ENCODE measurements around the gene RIMOC1. TPM values are rescaled to one million over a fixed set of nuclear protein-coding genes. Genes with fewer than 3 reads are reported as not detected.

Gene RIMOC1
- total RNA-seq, 1 experiment from 2014 or later: 30.5 TPM

- peaks cover 3% of the 10 kb centered on the region; the same call in 1 of the 2 replicates for H3K27me3 Mint-ChIP-seq (ENCODE audit: low read depth)
- no peak overlapping the region for H3K27ac Mint-ChIP-seq
- TF ChIP-seq ATF1 (CRISPR knock-in tag; IDR thresholded peaks at IDR 0.05) (no peak), ERG (CRISPR knock-in tag; IDR thresholded peaks at IDR 0.05) (no peak), ZNF121 (CRISPR knock-in tag; IDR thresholded peaks at IDR 0.05) (no peak), FOXJ3 (CRISPR knock-in tag; IDR thresholded peaks at IDR 0.05; ENCODE audit: borderline replicate concordance) (no peak), IRF2 (CRISPR knock-in tag; IDR thresholded peaks at IDR 0.05; ENCODE audit: borderline replicate concordance, low read depth) (no peak), JAZF1 (CRISPR knock-in tag; IDR thresholded peaks at IDR 0.05) (no peak), PRRX2 (CRISPR knock-in tag; IDR thresholded peaks at IDR 0.05) (no peak), AFF4 (CRISPR knock-in tag; IDR thresholded peaks at IDR 0.05; ENCODE audit: borderline replicate concordance) (no peak), ZBTB21 (CRISPR knock-in tag; IDR thresholded peaks at IDR 0.05; ENCODE audit: borderline replicate concordance) (no peak), ZNF671 (CRISPR knock-in tag; IDR thresholded peaks at IDR 0.05) (no peak)
- POLR2A ChIA-PET: no interaction called here
- CTCF ChIA-PET: no interaction called here
- H3K9me3 Mint-ChIP-seq: peaks cover 18% of the 10 kb centered on the region
- no peaks in the 10 kb centered on the region for H3K4me1 Mint-ChIP-seq
- ATAC-seq (no peak), DNase-seq (ENCODE audit: low spot score) (no peak)
- no peak overlapping the region for H3K4me3 Mint-ChIP-seq
- no peaks in the 10 kb centered on the region for H3K36me3 Mint-ChIP-seq
These were observed 26.7 kb upstream of the RIMOC1 start for GRCh38 chr5:41877408-41877807.

GRCh38 chr5:41878173-41878572 lies 26.0 kb upstream of the RIMOC1 start:
- Mint-ChIP-seq H3K4me1 (no peaks in the 10 kb centered on the region), H3K27me3 (ENCODE audit: low read depth) (peaks cover 3% of the 10 kb centered on the region; the same call in 1 of the 2 replicates), H3K9me3 (peaks cover 18% of the 10 kb centered on the region), H3K4me3 (no peak overlapping the region), H3K36me3 (no peaks in the 10 kb centered on the region), H3K27ac (no peak overlapping the region)
- CTCF ChIA-PET: no interaction called here
- POLR2A ChIA-PET: no interaction called here
- no peak for TF ChIP-seq ZNF423 (CRISPR knock-in tag; IDR thresholded peaks at IDR 0.05)
- no peak for TF ChIP-seq ZNF317 (CRISPR knock-in tag; IDR thresholded peaks at IDR 0.05; ENCODE audit: borderline replicate concordance, low read depth)
- TF ChIP-seq FOXP4 (CRISPR knock-in tag; IDR thresholded peaks at IDR 0.05): no peak
- TF ChIP-seq MLX (CRISPR knock-in tag; IDR thresholded peaks at IDR 0.05): no peak
- no peak for TF ChIP-seq STAT6 (CRISPR knock-in tag; conservative IDR thresholded peaks at IDR 0.05; ENCODE audit: low read depth)
- no peak for TF ChIP-seq ZNF138 (CRISPR knock-in tag; conservative IDR thresholded peaks at IDR 0.05)
- TF ChIP-seq E2F1 (CRISPR knock-in tag; IDR thresholded peaks at IDR 0.05): no peak
- no peak for TF ChIP-seq ZNF425 (CRISPR knock-in tag; conservative IDR thresholded peaks at IDR 0.05)
- TF ChIP-seq NR3C1 (CRISPR knock-in tag; conservative IDR thresholded peaks at IDR 0.05; ENCODE audit: low read depth): no peak
- TF ChIP-seq CREB1 (CRISPR knock-in tag; IDR thresholded peaks at IDR 0.05): no peak
- DNase-seq (ENCODE audit: low spot score) (no peak), ATAC-seq (no peak)
